Parathyroid adenoma (tissue), 2 donors: ENCODE measurements around the gene CHST8.

Experiments used
- H2AFZ ChIP-seq: fragments of 300-600 bp; sonication (generic); one replicate; pipeline ENCODE4 v1.7.0; 2017; ENCODE audit warnings: antibody characterized with exemption, mild to moderate bottlenecking
- H3K27ac ChIP-seq: fragments of 300-600 bp; sonication (generic); one replicate; pipeline ENCODE4 v1.7.0; 2017
- H3K27me3 ChIP-seq: fragments of 300-600 bp; sonication (generic); one replicate; pipeline ENCODE4 v1.7.0; 2017; ENCODE audit warnings: low read length; ENCODE audit not compliant: control insufficient read depth, insufficient read depth
- H3K36me3 ChIP-seq: fragments of 300-600 bp; sonication (generic); one replicate; pipeline ENCODE4 v1.7.0; 2017; ENCODE audit warnings: low read length; ENCODE audit not compliant: control insufficient read depth, insufficient read depth
- H3K4me1 ChIP-seq: fragments of 300-600 bp; sonication (generic); one replicate; pipeline ENCODE4 v1.7.0; 2017; ENCODE audit warnings: control low read depth
- H3K4me2 ChIP-seq: fragments of 300-600 bp; sonication (generic); one replicate; pipeline ENCODE4 v1.7.0; 2017; ENCODE audit warnings: low read length
- H3K4me3 ChIP-seq: fragments of 300-600 bp; sonication (generic); one replicate; pipeline ENCODE4 v1.7.0; 2017; ENCODE audit warnings: low read depth, low read length
- H3K79me2 ChIP-seq: fragments of 300-600 bp; sonication (generic); one replicate; pipeline ENCODE4 v1.7.0; 2017; ENCODE audit warnings: control low read depth
- H3K9ac ChIP-seq: fragments of 300-600 bp; sonication (generic); one replicate; pipeline ENCODE4 v1.7.0; 2017; ENCODE audit warnings: mild to moderate bottlenecking
- H3K9me3 ChIP-seq: fragments of 300-600 bp; sonication (generic); one replicate; pipeline ENCODE4 v1.7.0; 2017; ENCODE audit warnings: low read length; ENCODE audit not compliant: control insufficient read depth
- CTCF ChIP-seq: fragments of 300-600 bp; sonication (generic); IDR thresholded peaks from one replicate; pipeline ENCODE4 v1.7.0; 2017; ENCODE audit warnings: antibody characterized with exemption, mild to moderate bottlenecking
- donor health status: primary hyperparathyroidism.

CHST8 gene

GRCh38 chr19:33673996-33674625 is 52.4 kb downstream of the CHST8 start:
- peaks cover 6% of the 10 kb centered on the region for H3K4me1 ChIP-seq
- H3K79me2 ChIP-seq: no peaks in the 10 kb centered on the region
- H3K27me3 ChIP-seq: no peaks in the 10 kb centered on the region
- no peak overlapping the region for H3K4me3 ChIP-seq
- H2AFZ ChIP-seq: no peak overlapping the region
- H3K9ac ChIP-seq: no peak overlapping the region
- H3K27ac ChIP-seq: no peak overlapping the region
- H3K4me2 ChIP-seq: no peak overlapping the region
- no peaks in the 10 kb centered on the region for H3K36me3 ChIP-seq
- TF ChIP-seq CTCF: no peak
- no peaks in the 10 kb centered on the region for H3K9me3 ChIP-seq

GRCh38 chr19:33674626-33675367 is 53.0 kb downstream of the CHST8 start:
- Histone ChIP-seq H3K9me3 (no peaks in the 10 kb centered on the region), H3K36me3 (no peaks in the 10 kb centered on the region), H3K4me2 (no peak overlapping the region), H3K79me2 (no peaks in the 10 kb centered on the region), H2AFZ (no peak overlapping the region), H3K4me3 (no peak overlapping the region), H3K27ac (no peak overlapping the region), H3K9ac (no peak overlapping the region), H3K27me3 (no peaks in the 10 kb centered on the region), H3K4me1 (peaks cover under 1% of the 10 kb centered on the region)
- TF ChIP-seq CTCF: no peak

GRCh38 chr19:33675501-33676124 is 53.9 kb downstream of the CHST8 start:
- no peak for TF ChIP-seq CTCF
- H3K36me3 ChIP-seq: no peaks in the 10 kb centered on the region
- H3K79me2 ChIP-seq: no peaks in the 10 kb centered on the region
- no peaks in the 10 kb centered on the region for H3K4me1 ChIP-seq
- H3K4me3 ChIP-seq: no peak overlapping the region
- no peak overlapping the region for H3K27ac ChIP-seq
- no peaks in the 10 kb centered on the region for H3K27me3 ChIP-seq
- no peaks in the 10 kb centered on the region for H3K9me3 ChIP-seq
- H2AFZ ChIP-seq: no peak overlapping the region
- no peak overlapping the region for H3K4me2 ChIP-seq
- no peak overlapping the region for H3K9ac ChIP-seq

- Histone ChIP-seq H3K9ac (no peak overlapping the region), H3K27ac (no peak overlapping the region), H3K4me1 (no peaks in the 10 kb centered on the region), H3K9me3 (no peaks in the 10 kb centered on the region), H3K27me3 (no peaks in the 10 kb centered on the region), H3K79me2 (no peaks in the 10 kb centered on the region), H3K36me3 (no peaks in the 10 kb centered on the region), H3K4me3 (no peak overlapping the region), H2AFZ (no peak overlapping the region), H3K4me2 (no peak overlapping the region)
- TF ChIP-seq CTCF: no peak
Measured at GRCh38 chr19:33676999-33677665, 55.4 kb downstream of the CHST8 start.
